Sciatic nerve (tissue), 2 donors: ENCODE measurements around the gene WHRN. TPM values are rescaled to one million over a fixed set of nuclear protein-coding genes. Genes with fewer than 3 reads are reported as not detected.

Experiments used
- ATAC-seq: fragments of 200-7000 bp; cut with Tn5 transposase; one replicate; pipeline ENCODE4 v1.9.1; 2020; ENCODE audit warnings: mild to moderate bottlenecking, moderate library complexity
- DNase-seq: peaks from one replicate; pipeline ENCODE4 v3.0.0-alpha.2; 2020; ENCODE audit warnings: low spot score
- intact Hi-C: fragments of 100-400 bp; cut with DNase I; formaldehyde crosslinking; loops from one replicate; pipeline ENCODE4 v1.14.2; 2022
- total RNA-seq: library from RNA; stranded (reverse); fragmentation: NEBNext Ultra II Directional; extraction: Animal tissue kit (Norgen Biotek cat#: 25700); gene quantifications from one replicate; pipeline ENCODE4 v1.2.1, GENCODE V29; 2021
- donor health status: DM: no; HTN: no; CAD: no.
- donor health status: DM: no; HTN: no; CAD: no.

The WHRN gene
- total RNA-seq, 1 donor from 2014 or later, result 5.3 TPM

- intact Hi-C loops, result no loop called here
- ATAC-seq (no peak), DNase-seq (no peak)
These were observed 72.8 kb downstream of the WHRN start for GRCh38 chr9:114432323-114433067.

DNA sequence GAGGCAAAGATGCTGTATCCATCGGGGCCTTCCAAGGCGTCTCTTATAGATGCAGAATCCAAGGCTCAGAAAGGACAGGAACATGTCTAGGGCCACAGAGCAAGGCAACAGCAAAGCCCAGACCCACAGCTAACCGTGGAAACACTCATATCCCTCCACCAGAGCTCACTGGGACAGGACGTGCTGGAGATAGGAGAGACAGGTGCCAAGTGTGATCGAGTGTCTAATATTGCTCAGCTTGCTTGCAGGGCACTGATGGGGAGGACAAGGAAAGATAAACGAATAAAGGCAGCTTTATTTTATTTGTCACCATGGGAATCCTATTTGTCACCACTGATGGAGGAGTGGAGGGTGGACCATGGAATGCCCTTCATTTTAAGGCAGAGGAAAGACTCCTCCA, 73.5 kb downstream of the WHRN start:
- DNase-seq, result no peak
- ATAC-seq, result no peak
- intact Hi-C loops, result no loop called here

GRCh38 chr9:114431003-114431402, 74.3 kb downstream of the WHRN start:
- no peak for DNase-seq
- intact Hi-C loops, result no loop called here
- no peak for ATAC-seq

DNA sequence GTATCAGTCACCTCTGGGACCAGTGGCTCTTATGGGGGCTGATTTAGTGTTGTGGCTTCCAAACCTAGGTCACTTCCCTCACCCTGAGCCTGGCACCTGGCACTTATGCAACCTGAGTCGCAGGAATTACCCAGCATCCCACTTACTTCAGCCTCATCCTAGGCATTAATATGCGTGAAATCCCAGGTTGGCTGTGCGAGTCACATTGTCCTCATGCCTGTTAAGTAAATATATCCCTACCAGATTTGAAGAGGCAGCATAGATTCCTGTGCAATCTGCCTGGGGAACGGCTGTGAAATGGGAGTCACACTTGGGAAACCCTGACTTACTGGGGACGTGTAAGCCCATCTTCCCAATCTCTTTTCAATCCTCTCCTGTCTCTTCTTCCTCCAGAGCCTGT, 74.8 kb downstream of the WHRN start:
- intact Hi-C loops, result no loop called here
- no peak for ATAC-seq
- DNase-seq, result peak; percentile 15

DNA sequence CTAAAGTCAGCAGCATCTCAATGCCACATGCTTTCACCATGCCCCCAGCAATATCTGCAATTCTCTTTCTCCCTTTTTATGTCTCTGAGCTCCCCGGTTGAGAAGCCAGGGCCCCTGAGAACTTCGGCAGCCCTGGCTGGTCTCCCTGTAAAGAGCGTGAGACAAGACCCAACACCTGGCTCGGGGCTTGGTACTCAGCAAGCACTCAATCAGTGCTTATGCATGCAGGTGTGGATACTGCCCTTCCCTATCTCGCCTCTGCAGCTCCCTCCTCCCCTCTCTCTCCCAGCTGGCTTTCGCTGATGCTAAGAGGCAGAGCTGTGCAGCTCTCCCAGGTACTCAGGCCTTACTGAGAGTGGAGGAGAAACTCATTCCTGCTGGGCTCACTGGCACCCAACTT, 75.8 kb downstream of the WHRN start:
- intact Hi-C loops, result no loop called here
- DNase-seq, result peak; percentile 19
- ATAC-seq, result no peak

- DNase-seq (no peak), ATAC-seq (no peak)
- intact Hi-C loops, result no loop called here
These were observed 76.8 kb downstream of the WHRN start for GRCh38 chr9:114428466-114428865.

DNA sequence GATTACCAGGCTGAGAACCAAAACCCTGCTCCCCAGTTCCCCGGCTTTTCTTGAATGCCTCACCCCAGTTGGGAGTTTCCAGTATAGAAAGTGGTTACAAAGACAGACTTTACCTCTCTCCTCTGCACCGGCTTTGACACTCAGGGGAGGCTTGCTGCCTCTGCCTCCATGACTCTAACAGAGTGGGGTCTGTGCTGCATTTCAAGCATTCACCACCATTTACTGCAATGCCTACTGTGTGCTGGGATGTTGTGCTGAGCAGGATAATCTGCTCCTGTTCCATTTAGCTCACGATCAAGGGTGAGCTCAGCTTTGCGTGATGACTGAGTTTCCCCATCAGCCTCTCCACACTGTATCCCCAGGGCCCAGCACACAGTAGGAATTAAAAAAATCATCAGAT, 77.6 kb downstream of the WHRN start:
- DNase-seq (no peak), ATAC-seq (no peak)
- intact Hi-C loops, result no loop called here

DNA sequence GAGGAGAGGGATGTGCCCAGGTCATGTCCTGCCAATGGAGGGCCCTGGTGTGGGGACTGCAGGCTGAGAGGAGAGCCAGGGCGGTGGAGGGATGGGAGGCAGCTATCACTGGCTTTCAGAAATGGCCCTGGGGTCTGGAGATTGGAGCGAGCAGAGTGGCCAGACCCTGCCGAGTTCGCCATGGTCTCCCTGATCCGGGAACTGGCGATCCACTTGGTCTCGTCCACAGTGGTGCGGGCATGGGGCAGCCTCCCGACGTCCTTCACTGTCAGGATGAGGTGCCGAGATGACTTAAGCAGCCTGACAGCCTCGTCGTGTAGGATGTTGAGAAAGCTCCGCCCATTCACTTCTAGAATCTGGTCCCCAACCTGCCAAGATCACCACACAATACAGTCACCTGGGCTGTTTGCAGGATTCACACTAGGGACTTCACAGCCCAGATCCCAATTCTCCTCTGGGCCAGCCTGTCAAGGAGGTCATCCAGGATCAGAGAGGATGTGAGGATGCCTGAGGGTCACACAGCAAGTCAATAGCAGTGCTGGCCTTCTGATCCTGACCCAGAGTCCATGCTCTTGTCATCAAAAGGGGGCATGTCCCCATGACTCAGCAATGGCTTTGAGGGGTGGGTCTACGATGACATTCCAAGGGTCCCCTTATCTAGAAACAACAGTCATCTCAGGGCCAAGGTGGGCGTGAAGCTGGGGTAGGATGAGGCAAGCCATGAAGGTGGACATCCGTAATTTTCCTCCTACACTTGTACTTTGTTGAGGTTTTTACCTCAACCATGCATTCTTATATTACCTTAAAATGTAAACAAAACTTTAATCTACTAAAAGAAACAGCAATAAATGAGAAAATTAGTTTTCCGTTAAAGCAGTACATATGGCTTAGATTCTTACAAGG, 79.0 kb downstream of the WHRN start:
- DNase-seq (no peak), ATAC-seq (no peak)
- intact Hi-C loops, result no loop called here

DNA sequence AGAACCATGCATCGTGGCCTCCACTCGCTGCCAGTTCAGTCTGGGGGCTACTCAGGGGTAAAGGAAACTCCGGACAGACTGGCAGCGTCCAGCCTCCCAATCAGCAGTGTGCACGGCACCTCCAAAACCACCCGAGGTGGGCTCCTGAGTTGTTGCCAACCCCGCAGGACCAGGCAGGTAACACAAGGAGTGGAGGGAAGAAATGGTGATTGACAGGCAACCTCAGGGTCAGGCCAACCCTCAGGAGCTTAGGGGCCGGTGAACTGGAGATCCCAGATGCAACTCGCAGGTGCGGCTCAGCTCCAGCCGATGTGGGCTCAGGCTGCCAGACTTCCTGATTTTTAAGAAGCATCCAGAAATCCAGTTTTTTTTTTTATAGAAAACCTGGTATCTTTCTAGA, 80.1 kb downstream of the WHRN start:
- intact Hi-C loops, result no loop called here
- no peak for DNase-seq
- no peak for ATAC-seq

- DNase-seq (no peak), ATAC-seq (no peak)
- intact Hi-C loops, result no loop called here
These were observed 81.1 kb downstream of the WHRN start for GRCh38 chr9:114424126-114424525.

DNA sequence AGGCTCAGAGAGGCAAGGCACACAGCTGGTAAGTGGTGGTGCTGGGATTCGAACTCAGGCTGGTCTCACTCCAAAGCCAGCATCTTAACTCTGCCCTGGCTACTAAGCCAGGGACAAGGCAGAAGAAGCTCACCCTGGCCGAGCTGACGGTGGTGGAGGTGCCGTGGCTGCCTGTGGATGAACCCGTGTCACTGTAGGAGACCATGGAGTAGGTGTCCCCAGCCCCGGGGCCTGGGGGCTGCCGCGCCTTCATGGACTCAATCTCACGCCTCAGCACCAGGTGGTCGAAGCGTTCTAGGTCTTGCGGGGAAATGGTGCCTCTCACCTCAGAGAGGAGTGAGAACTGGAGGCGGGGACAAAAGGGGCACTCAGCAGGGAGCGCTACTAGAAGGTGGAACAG, 82.1 kb downstream of the WHRN start:
- ATAC-seq (no peak), DNase-seq (no peak)
- intact Hi-C loops, result no loop called here

GRCh38 chr9:114421147-114421546, 84.1 kb downstream of the WHRN start:
- DNase-seq (no peak), ATAC-seq (no peak)
- intact Hi-C loops, result no loop called here

DNA sequence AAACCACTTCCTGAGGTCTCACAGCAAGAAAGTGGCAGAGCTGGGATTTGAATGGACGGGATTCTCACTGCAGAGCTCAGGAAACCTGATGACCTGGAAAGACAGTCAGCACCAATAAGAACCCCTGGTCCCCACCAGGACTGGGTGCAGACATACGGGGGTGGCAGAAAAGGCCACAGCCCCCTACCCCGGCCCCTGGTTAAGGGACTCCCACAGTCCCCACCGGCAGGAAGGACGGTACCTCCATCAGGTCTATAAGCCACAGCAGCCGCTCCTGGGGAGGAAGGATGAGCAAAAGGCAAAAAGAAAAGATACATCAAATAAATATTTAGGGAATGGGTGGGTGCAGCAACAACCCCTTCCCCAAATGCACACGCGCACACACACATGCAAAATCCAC, 85.5 kb downstream of the WHRN start:
- intact Hi-C loops, result loop anchor here (2.0 kb wide), 1 partner anchor 73 kb away; no protein-coding TSS in a partner anchor
- no peak for ATAC-seq
- no peak for DNase-seq

GRCh38 chr9:114418053-114418452, 87.2 kb downstream of the WHRN start:
- no peak for ATAC-seq
- no peak for DNase-seq
- intact Hi-C loops, result loop anchor here (2.0 kb wide), 1 partner anchor 75 kb away; no protein-coding TSS in a partner anchor

DNA sequence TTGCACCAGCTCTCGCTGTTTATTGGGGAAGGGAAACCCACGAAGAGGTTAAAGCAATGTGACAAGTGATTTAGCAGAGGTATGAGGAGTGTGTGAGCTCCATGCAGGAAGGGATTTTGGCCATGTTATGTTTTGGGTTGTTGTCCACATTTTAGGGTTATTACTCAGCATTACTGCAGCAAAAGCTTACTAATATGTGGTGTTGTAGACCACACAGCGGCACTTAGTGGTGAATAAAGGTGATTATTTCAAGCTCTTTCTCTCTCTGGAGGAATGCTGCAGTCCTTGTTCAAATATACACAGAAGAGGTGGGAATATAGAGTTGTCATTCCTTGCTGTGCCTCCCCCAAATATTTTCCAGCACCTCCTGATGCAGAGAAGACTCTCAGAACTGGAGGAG, 87.8 kb downstream of the WHRN start:
- DNase-seq (no peak), ATAC-seq (no peak)
- intact Hi-C loops, result no loop called here

DNA sequence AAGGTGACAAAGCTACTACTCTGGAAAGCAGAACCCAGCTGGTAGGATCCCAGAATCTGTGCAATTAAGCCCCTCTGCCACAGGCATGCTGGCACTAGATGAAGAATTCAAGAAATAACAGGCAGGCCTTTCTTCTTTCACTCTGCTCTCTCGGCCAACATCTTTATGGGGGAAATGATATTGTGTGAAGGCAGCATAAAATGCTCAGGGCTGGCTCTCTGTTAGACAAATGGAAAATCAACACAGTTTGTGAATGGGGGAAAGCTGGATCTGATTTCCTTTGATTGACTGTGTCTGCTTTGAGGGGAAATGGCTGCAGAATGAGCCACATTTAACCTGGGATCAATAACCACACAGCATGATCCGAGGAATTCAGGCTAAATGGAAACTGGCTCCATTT, 88.4 kb downstream of the WHRN start:
- DNase-seq, result no peak
- ATAC-seq, result no peak
- intact Hi-C loops, result no loop called here

- ATAC-seq, result no peak
- no peak for DNase-seq
- intact Hi-C loops, result no loop called here
These were observed 89.0 kb downstream of the WHRN start for GRCh38 chr9:114416290-114416689.

DNA sequence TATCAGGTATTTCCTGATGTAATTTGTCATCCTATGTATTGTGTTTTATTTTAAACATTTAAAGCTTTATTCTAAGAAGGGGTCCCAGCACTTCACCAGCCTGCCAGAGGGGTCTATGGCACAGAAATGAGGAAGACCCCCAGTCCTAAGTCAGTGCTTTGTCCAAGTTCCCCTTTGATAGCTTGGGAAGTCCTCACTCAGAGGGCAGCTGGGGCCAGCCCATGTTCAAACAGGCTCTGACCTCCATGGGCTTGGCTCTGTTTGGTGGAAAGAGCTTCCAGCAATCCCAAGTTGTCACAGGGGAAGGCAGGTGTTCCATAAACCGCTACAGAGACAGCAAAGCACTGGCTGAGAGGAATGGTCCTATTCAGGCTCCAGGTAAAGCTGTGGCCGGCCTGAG, 90.9 kb downstream of the WHRN start:
- DNase-seq, result no peak
- ATAC-seq, result peak; percentile 16
- intact Hi-C loops, result no loop called here

GRCh38 chr9:114413861-114414301, 91.4 kb downstream of the WHRN start:
- peak; percentile 84 for ATAC-seq
- intact Hi-C loops, result no loop called here
- no peak for DNase-seq

DNA sequence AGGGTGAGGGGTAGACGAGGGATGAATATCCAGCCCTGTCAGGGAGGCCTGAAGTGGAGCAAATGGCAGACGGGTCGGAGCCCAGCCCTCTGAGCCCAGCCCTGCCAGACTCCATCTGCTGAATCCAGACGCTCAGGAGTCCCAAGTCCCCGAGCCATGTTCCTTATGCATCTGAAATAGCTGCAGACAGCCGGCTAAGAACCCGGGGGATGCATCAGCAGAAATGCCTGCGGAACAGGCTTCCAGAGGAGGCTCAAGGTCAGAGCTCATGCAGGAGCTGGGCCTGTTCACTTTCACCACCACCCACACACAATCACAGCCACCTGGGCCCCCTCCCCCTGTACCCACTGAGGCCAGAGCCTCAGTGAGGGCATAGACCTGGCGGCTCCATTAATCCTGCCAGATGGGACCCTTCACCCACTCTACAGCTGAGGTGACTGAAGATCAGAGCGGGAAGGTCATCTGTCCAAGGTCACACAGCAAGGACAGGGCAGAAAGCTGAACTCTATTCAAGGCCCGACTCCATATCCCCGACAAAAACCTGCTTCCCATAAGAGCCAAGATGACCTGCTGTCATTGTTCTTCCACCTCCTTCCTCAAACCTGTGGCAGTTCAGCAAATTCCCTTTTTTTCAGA, 93.1 kb downstream of the WHRN start:
- intact Hi-C loops, result no loop called here
- DNase-seq, result no peak

More for the DNA sequence above, 93.1 kb downstream of the WHRN start:
- ATAC-seq, result no peak
